Middle frontal gyrus (tissue), 1 donor: ENCODE measurements around the gene TNP1.

Experiments used
- DNase-seq: peaks from one replicate; pipeline ENCODE4 v3.0.0-alpha.2; 2015; ENCODE audit warnings: low spot score; ENCODE audit errors: extremely low spot score

TNP1 gene

GRCh38 chr2:216875862-216876261, 16.0 kb upstream of the TNP1 start:
- no peak for DNase-seq

- DNase-seq, result no peak
Measured at GRCh38 chr2:216873573-216873972, 13.7 kb upstream of the TNP1 start.

DNA sequence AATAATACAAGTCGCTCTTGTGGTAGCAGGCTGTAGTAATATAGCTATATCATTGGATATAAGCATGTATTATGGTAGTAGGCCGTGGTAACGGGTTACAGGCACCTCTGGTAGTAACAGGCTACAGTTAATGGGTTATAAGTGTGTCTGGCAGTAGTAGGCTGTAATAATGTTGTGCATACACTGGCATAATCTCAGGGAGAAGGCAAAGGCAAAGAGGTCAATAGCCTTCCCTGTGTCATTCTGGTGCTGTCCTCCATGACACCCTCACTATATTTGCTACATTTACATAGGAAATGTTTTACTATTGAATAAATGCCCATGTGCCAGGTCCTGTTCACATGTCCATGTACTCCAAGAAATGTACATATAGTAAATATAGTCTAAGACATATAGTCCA, 12.8 kb upstream of the TNP1 start:
- no peak for DNase-seq

DNA sequence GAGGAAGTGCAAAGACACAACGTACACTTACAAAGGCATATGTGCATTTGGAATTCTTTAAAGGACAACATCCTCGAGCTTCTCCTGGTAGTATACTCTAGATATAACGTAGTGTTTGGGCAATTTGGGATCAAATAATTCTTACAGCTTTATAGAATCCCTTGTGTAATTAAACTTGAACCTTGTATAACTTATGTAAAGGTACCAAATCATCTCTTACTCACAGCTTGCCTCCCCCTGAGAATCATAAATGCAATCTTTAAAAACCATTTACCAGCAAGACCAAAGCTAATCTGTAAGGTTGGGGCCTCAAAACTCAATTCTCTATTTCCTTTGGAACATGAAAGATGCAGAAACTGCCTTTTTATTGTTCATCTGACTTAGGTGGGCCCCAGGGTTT, 12.2 kb upstream of the TNP1 start:
- DNase-seq, result no peak

- DNase-seq, result no peak
Measured at GRCh38 chr2:216871333-216871934, 11.6 kb upstream of the TNP1 start.

DNA sequence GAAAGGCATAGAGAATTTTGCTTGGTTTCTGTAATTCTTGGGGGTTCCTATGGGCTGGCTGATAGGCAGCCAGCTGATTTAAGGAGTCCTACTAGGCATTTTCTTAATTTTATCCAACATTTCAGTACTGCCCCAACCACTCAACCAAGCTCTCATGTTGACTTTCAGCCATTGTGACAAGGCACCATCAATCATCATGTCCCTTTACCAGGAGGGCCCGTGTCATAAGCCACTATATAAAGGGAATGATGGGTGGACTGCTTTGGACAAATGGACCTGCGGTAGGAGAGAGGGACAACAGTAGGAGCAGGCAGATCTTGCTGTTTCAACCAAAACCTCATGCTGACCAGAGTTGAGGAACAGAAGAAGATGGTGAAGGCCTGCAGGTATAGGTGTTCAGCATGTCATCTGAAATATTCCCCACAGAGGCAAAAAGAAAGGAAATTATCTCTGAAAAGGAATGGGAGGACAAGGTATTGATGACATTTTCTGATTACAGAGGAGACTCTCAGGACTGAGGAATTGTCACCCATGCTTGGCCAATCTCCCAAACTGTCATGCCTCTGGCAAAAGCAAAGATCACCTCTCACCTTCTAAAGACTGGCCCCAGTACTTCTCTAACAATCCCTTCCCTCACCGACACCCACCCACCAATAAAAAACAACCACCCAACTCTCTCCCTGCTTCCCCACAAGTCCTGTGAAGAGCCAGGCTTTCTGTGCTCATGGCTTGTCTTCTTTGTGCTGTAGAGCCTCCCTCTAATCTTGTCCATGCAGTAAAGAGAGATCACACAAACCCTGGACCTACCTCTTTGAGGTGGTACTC, 10.9 kb upstream of the TNP1 start:
- no peak for DNase-seq

- DNase-seq, result no peak
Measured at GRCh38 chr2:216866515-216867095, 6.7 kb upstream of the TNP1 start.

- DNase-seq, result no peak
Measured at GRCh38 chr2:216865658-216866057, 5.8 kb upstream of the TNP1 start.

DNA sequence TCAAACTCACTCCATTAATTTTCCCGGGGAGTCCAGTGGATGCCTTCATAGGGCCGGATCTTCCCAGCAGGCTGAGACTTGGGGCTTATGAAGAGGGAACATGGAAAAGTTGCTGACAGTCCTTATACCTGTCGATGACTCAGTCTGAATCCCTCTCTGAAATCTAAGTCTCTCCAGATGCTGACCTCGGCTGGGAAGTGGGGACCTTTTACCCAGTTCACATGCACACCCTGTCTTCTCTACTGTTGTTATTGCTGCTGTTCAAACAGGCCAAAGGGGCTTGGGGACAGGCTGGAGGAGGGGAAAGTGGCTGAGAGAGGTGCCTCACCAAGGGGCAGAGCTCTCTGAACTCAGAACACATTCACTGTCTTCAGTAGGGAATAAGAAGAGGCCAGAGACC, 4.1 kb upstream of the TNP1 start:
- no peak for DNase-seq

DNA sequence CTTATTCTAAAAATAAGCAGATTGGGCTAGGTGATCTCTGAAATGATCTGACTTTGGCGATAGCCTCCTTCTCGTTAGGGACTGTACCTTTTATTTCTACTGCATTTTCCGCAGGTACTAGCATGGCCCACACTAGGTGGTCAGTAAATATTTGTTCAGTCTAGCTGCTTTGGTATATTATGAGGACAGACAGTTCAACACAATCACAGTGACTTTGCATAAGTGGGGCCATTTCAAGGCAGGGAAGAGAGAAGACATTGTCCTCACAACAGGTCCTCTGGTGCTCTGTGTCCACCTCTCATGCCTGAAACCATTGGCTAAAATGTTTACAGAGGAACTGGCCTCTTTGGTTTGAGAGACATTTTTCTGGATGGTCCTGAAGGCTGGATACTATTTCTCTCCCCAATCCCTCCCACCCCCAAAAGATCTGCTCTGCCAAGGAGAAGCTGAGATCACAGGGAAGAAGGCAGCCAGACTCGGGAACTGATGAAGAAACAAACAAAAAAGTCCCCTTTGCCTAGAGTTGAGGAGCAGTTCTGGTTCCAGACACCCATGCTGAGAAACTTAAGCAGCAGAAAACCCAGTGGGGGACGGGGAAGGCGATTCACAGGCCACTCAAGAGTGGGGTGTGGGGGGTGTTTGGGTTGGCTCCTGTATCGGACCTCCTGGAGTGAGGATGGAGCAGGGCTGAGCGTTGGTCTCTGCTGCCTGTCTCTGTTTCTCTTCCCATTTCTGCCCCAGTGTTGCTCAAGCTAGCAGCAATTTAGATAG, 2.9 kb upstream of the TNP1 start:
- no peak for DNase-seq

GRCh38 chr2:216860426-216861137, 718 bp upstream of the TNP1 start:
- no peak for DNase-seq

- DNase-seq, result no peak
Measured at GRCh38 chr2:216858312-216858711, 1.6 kb downstream of the TNP1 start.

DNA sequence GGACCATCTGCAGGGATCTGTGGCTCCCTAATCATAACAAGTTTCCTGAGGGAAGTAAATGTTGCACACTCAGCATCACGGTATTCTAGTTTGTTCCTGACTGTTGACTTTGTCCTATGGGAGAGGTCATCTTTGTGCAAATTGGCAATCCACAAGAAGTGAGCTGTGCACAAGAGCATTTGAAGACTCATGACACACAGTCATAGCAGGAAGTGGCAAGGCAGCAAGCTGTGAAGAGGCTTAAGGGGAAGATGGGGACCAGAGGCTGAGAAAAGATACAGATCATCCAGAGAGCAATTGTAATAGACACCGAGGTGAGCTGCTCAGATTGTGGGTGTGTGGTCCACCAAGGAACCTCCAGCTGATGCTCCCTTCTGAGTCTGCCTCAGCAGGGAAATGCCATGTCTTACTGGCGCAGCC, 2.7 kb downstream of the TNP1 start:
- DNase-seq, result no peak

GRCh38 chr2:216856406-216857065, 3.3 kb downstream of the TNP1 start:
- DNase-seq, result no peak

DNA sequence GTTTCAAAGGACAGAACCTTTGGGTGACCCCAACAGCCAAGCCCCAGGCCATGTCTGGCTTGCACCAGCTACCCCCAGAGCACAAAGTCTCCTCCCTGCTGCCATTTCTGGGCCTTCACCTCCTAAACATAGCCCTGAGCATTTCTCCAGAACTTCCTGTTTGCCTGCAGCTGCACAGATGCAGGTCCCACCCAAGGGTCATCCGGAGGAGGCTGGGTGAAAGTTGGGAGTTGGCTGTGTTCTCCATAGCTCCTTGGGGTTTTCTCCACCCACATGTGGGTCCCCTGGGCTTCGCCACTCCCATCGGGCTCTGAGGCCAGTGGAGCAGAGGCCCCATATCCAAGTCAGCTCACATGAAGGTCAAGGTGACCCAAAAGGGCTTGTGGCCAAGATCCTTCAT, 4.3 kb downstream of the TNP1 start:
- DNase-seq, result no peak

DNA sequence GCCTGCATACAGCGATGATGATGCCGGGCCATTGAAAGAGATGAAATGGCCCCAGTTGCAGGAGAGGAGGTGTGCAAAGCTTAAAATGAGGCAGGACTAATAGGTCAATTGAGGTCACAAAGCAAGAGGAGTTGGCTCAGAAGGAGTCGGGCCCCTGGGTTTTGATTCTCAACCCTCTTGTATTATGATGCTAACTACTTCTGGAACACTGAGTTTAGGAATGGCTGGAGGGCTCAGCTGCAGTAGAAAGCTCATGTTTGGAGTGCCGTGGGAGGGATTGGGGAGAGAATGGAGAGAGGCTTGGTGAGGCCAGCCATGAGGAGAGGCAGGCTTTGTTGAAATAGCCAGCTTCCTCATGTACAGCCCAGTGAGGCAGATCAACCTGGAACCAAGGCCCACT, 4.8 kb downstream of the TNP1 start:
- DNase-seq, result no peak

DNA sequence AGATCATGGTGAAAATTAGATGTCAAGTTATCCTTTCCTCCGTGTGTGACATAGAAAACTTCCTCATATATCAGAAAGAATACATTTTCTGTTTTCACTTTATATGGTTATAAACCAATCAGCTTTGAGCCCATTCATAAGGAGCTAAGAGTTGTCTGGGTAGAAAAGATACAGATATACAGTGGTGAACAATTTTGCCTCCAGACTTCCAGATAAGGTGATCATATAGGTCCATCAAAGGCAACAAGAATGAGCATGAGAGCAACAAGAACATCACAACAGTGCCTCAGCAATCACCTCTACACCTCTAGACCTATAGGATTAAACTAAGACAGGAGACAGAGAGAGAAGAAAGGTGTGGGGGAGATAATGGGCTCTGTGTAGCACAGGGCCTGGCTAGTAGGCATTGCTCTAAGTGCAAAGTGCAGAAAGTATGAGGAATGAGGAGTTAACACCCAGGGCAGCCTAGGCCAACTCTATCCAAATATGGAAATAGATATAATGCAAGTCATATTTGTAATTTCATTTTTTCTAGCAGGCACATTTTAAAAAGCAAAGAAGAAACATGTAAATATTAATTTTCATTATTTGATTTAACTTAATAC, 8.3 kb downstream of the TNP1 start:
- DNase-seq, result no peak

DNA sequence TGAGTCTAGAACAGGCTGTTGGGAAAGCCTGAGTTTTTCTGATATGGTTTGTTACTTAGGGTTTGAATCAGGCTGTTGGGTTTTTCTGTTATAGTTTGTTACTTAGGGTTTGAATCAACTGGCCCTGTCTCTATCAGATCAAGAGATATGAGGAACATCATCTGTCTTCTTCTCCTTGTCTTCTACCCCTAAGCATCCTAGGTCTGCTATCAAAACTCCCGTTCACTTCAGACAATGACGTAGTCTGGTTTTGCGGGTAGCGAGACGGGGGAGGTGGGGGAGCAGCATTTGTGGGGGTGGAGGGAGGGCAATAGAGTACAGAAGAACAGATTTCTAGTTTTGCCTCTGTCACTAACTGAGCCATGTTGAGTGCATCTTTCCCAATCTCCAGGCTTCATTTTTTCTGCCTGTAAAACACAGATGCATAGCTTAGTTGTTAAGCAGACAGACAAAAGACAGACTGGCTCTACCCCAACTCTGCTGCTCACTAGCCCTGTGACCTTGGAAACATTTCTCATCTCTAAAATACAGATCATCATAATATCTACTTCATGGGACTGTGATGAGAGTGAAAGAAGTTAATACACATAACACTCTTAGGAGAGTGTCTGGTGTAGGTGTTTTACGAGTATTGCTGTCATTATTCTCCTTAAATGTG, 9.1 kb downstream of the TNP1 start:
- DNase-seq, result no peak

DNA sequence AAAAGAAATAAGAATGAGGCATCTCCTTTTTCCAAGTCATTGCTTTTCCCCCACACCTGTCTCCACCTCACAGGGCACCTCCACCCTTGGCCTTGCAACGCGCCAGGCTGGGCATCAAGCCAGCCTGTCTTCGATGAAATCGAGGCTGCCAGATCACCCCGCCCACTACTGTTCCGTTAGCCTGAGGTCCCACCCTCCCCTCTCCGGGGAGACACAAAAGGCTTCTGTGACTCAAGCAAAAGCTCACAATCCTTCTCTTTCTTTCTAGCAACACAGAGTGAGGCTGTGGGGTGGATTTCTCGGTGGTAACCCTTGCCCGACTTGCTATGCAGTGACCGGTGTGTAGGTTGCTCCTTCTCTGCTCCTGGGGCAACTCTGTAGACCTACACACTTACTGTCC, 9.9 kb downstream of the TNP1 start:
- DNase-seq, result no peak

- DNase-seq, result no peak
Measured at GRCh38 chr2:216845426-216845825, 14.4 kb downstream of the TNP1 start.
